HG03060 (cell line): ENCODE data around the gene DOHH.
A peak's percentile ranks its signal among the peaks of the same experiment; 100 is the strongest.
"Not testable (repeated sequence)": the region's sequence is repeated elsewhere in the genome, so short reads cannot be mapped to it uniquely, and the experiment has no call there.

Experiments
- ATAC-seq: cut with Tn5 transposase; IDR thresholded peaks from one replicate; pipeline ENCODE4 v1.9.1; 2021; ENCODE audit warnings: low read depth, moderate number of reproducible peaks; ENCODE audit not compliant: unreplicated experiment

The DOHH gene

GRCh38 chr19:3520166-3521103 lies 20.0 kb upstream of the DOHH start:
- ATAC-seq = no peak

GRCh38 chr19:3519126-3519525 lies 18.7 kb upstream of the DOHH start:
- no peak for ATAC-seq

GRCh38 chr19:3518659-3519058 lies 18.2 kb upstream of the DOHH start:
- ATAC-seq = no peak

- ATAC-seq = no peak
Observed at GRCh38 chr19:3518255-3518654, 17.8 kb upstream of the DOHH start.

- ATAC-seq = no peak
Observed at GRCh38 chr19:3517638-3518037, 17.2 kb upstream of the DOHH start.

- no peak for ATAC-seq
Observed at GRCh38 chr19:3516675-3517207, 16.3 kb upstream of the DOHH start.

GRCh38 chr19:3515891-3516422 lies 15.5 kb upstream of the DOHH start:
- ATAC-seq = no peak

- no peak for ATAC-seq
Observed at GRCh38 chr19:3514930-3515329, 14.5 kb upstream of the DOHH start.

- no peak for ATAC-seq
Observed at GRCh38 chr19:3513229-3514140, 13.0 kb upstream of the DOHH start.

GRCh38 chr19:3512562-3513228 lies 12.2 kb upstream of the DOHH start:
- ATAC-seq = no peak

GRCh38 chr19:3511506-3512251 lies 11.2 kb upstream of the DOHH start:
- ATAC-seq = no peak

GRCh38 chr19:3510727-3511126 lies 10.3 kb upstream of the DOHH start:
- ATAC-seq = no peak

- ATAC-seq = no peak
Observed at GRCh38 chr19:3509566-3509989, 9.1 kb upstream of the DOHH start.

- ATAC-seq = no peak
Observed at GRCh38 chr19:3508771-3509535, 8.5 kb upstream of the DOHH start.

GRCh38 chr19:3508121-3508661 lies 7.7 kb upstream of the DOHH start:
- ATAC-seq = not testable (repeated sequence)

- no peak for ATAC-seq
Observed at GRCh38 chr19:3507371-3508120, 7.1 kb upstream of the DOHH start.

- peak; percentile 6 for ATAC-seq
Observed at GRCh38 chr19:3506384-3507340, 6.2 kb upstream of the DOHH start.
